Neural cell (in vitro differentiated cells): ENCODE results near the gene ACTN2. TPM values are rescaled to one million over a fixed set of nuclear protein-coding genes. Genes with fewer than 3 reads are reported as not detected.

Source experiments
- H2AFZ ChIP-seq: fragments of 200-600, 300-800 bp; sonication (generic), shearing (Covaris generic); 2 replicates; pipeline ENCODE4 v1.6.0; 2014; ENCODE audit warnings: low read depth, mild to moderate bottlenecking, antibody characterized with exemption, low read length, moderate library complexity
- H3F3A ChIP-seq: fragments of 200-600 bp; shearing (Covaris generic); 2 replicates; pipeline ENCODE4 v1.6.1; 2016; ENCODE audit warnings: mild to moderate bottlenecking, moderate library complexity, mixed read lengths, antibody characterized with exemption, low read length; ENCODE audit not compliant: insufficient read depth, poor library complexity, severe bottlenecking
- H3K27ac ChIP-seq: fragments of 200-600, 300-800 bp; sonication (generic), shearing (Covaris generic); 2 replicates; pipeline ENCODE4 v1.5.1; 2014; ENCODE audit warnings: mild to moderate bottlenecking, low read length, moderate library complexity
- H3K27me3 ChIP-seq: fragments of 300-800, 200-600 bp; sonication (generic), shearing (Covaris generic); 2 replicates; pipeline ENCODE4 v1.6.0; 2014; ENCODE audit warnings: mild to moderate bottlenecking, low read depth, low read length, moderate library complexity; ENCODE audit not compliant: insufficient read depth
- H3K36me3 ChIP-seq: fragments of 300-800, 200-600 bp; sonication (generic), shearing (Covaris generic); 2 replicates; pipeline ENCODE4 v1.5.1; 2014; ENCODE audit warnings: mild to moderate bottlenecking, antibody characterized with exemption, low read length, moderate library complexity; ENCODE audit not compliant: insufficient read depth
- H3K4me2 ChIP-seq: fragments of 300-800, 200-600 bp; sonication (generic), shearing (Covaris generic); 2 replicates; pipeline ENCODE4 v1.6.0; 2014; ENCODE audit warnings: mild to moderate bottlenecking, low read length
- H3K4me3 ChIP-seq: fragments of 300-800, 200-600 bp; sonication (generic), shearing (Covaris generic); 2 replicates; pipeline ENCODE4 v1.5.1; 2014; ENCODE audit warnings: mild to moderate bottlenecking, low read length, moderate library complexity
- H3K79me2 ChIP-seq: fragments of 200-600 bp; shearing (Covaris generic); replicated peaks from 2 replicates; pipeline ENCODE4 v1.6.0; 2014; ENCODE audit warnings: mild to moderate bottlenecking, low read length, moderate library complexity; ENCODE audit not compliant: insufficient read depth
- H3K9ac ChIP-seq: fragments of 300-800, 200-600 bp; sonication (generic), shearing (Covaris generic); 2 replicates; pipeline ENCODE4 v1.6.1; 2016; ENCODE audit warnings: mild to moderate bottlenecking, low read length, mixed read lengths
- H3K9me2 ChIP-seq: fragments of 200-600 bp; shearing (Covaris generic); 2 replicates; pipeline ENCODE4 v1.6.1; 2016; ENCODE audit warnings: mild to moderate bottlenecking, low read length, mixed read lengths; ENCODE audit not compliant: insufficient read depth
- H3K9me3 ChIP-seq: fragments of 200-600, 300-800 bp; sonication (generic), shearing (Covaris generic); 2 replicates; pipeline ENCODE4 v1.6.1; 2016; ENCODE audit warnings: mild to moderate bottlenecking, mixed run types, low read length, moderate library complexity, mixed read lengths
- H4K20me1 ChIP-seq: fragments of 200-600 bp; shearing (Covaris generic); 2 replicates; pipeline ENCODE4 v1.6.1; 2016; ENCODE audit warnings: mild to moderate bottlenecking, mixed run types; ENCODE audit not compliant: insufficient read depth
- CTCF ChIP-seq: fragments of 450-650 bp; IDR thresholded peaks from 2 replicates; pipeline ENCODE4 v1.5.1; 2014; ENCODE audit warnings: antibody characterized with exemption, mild to moderate bottlenecking, moderate library complexity; ENCODE audit not compliant: poor library complexity, severe bottlenecking
- EP300 ChIP-seq: fragments of 450-650 bp; conservative IDR thresholded peaks from 2 replicates; pipeline ENCODE4 v1.6.1; 2014; ENCODE audit warnings: antibody characterized with exemption, mild to moderate bottlenecking, moderate library complexity; ENCODE audit not compliant: poor library complexity, severe bottlenecking
- EZH2 ChIP-seq: fragments of 200-600, 300-800 bp; shearing (Covaris generic), sonication (generic); IDR thresholded peaks from 2 replicates; pipeline ENCODE4 v1.6.1; 2014; ENCODE audit warnings: antibody characterized with exemption, low read length, borderline replicate concordance, mild to moderate bottlenecking; ENCODE audit not compliant: insufficient read depth, poor library complexity, severe bottlenecking
- MXI1 ChIP-seq: fragments of 450-650 bp; conservative IDR thresholded peaks from 2 replicates; pipeline ENCODE4 v1.6.1; 2014; ENCODE audit warnings: antibody characterized with exemption, mild to moderate bottlenecking; ENCODE audit not compliant: poor library complexity, severe bottlenecking
- POLR2AphosphoS5 ChIP-seq: IDR thresholded peaks from 2 replicates; pipeline ENCODE4 v1.6.1; 2012
- RAD21 ChIP-seq: fragments of 450-650 bp; conservative IDR thresholded peaks from 2 replicates; pipeline ENCODE4 v1.6.1; 2014; ENCODE audit warnings: antibody characterized with exemption, mild to moderate bottlenecking, moderate library complexity
- REST ChIP-seq: IDR thresholded peaks from 2 replicates; pipeline ENCODE4 v1.6.1; 2012; ENCODE audit warnings: borderline replicate concordance
- SMC3 ChIP-seq: fragments of 450-650 bp; conservative IDR thresholded peaks from 2 replicates; pipeline ENCODE4 v1.6.1; 2014; ENCODE audit warnings: antibody characterized with exemption, mild to moderate bottlenecking, moderate library complexity; ENCODE audit not compliant: poor library complexity
- TAF1 ChIP-seq: IDR thresholded peaks from 2 replicates; pipeline ENCODE4 v1.6.1; 2012; ENCODE audit warnings: low read depth
- polyA plus RNA-seq: library from polyadenylated mRNA; depleted of rRNA; stranded (reverse); fragments of >200 nt; gene quantifications from 2 replicates; pipeline ENCODE4 v1.2.3, GENCODE V29; 2014

The ACTN2 gene
- polyA plus RNA-seq, 1 donor from 2014 or later, result 6.1 TPM

- Histone ChIP-seq H3K9ac (no peak overlapping the region), H3K9me2 (no peaks in the 10 kb centered on the region), H4K20me1 (no peaks in the 10 kb centered on the region), H3K9me3 (no peaks in the 10 kb centered on the region), H2AFZ (no peak overlapping the region), H3K4me3 (no peak overlapping the region), H3K27me3 (no peaks in the 10 kb centered on the region), H3K27ac (no peak overlapping the region), H3K79me2 (no peaks in the 10 kb centered on the region), H3K36me3 (no peaks in the 10 kb centered on the region), H3K4me2 (no peak overlapping the region), H3F3A (no peaks in the 10 kb centered on the region)
- TF ChIP-seq TAF1, result no peak
- TF ChIP-seq MXI1, result no peak
- no peak for TF ChIP-seq CTCF
- TF ChIP-seq POLR2AphosphoS5, result no peak
- TF ChIP-seq RAD21, result no peak
- no peak for TF ChIP-seq REST
- no peak for TF ChIP-seq EZH2
- TF ChIP-seq EP300, result no peak
- TF ChIP-seq SMC3, result no peak
Measured at GRCh38 chr1:236677641-236678235, 8.6 kb upstream of the ACTN2 start.

- Histone ChIP-seq H3K9me2 (no peaks in the 10 kb centered on the region), H4K20me1 (no peaks in the 10 kb centered on the region), H2AFZ (no peak overlapping the region), H3K9me3 (no peaks in the 10 kb centered on the region), H3K9ac (no peak overlapping the region), H3K4me3 (no peak overlapping the region), H3K27me3 (peaks cover 4% of the 10 kb centered on the region), H3K27ac (no peak overlapping the region), H3F3A (peaks cover 5% of the 10 kb centered on the region), H3K36me3 (no peaks in the 10 kb centered on the region), H3K4me2 (no peak overlapping the region), H3K79me2 (no peaks in the 10 kb centered on the region)
- TF ChIP-seq SMC3 (no peak), TAF1 (no peak), REST (no peak), MXI1 (no peak), EP300 (no peak)
Measured at GRCh38 chr1:236681219-236681618, 5.1 kb upstream of the ACTN2 start.
